GM18519 (cell line): ENCODE results near the gene TMPRSS3.
"Not testable (repeated sequence)": the region's sequence is repeated elsewhere in the genome, so short reads cannot be mapped to it uniquely, and the experiment has no call there.

Experiments
- ATAC-seq: cut with Tn5 transposase; IDR thresholded peaks from one replicate; pipeline ENCODE4 v1.9.1; 2021; ENCODE audit warnings: mild to moderate bottlenecking, moderate library complexity; ENCODE audit not compliant: unreplicated experiment, low FRiP score

TMPRSS3 gene

DNA sequence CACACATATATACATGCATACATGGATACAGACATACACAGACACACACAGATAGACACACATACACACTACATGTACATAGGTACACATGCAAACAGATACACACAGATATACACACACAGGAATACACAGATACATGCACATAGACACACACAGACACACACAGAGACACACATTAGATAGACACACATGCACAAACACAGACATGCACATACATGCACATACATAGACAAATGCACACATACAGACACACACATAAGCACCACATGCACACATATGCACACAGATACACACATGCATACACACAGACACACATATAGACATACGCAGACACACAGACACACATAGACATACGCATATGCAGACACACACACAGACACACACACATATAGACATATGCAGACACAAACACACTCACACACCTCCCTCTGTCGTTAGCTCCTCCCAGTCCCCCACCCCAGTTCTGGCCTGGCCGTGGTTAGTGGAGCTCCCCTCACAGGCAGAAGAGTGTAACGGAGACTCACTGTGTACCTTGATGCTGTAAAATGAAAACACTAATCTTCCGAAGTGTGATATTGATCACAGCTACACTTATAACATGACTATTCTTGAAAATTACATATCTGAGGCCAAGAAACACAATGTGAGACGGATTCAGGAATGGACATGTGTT is 15.5 kb upstream of the TMPRSS3 start:
- ATAC-seq: no peak

DNA sequence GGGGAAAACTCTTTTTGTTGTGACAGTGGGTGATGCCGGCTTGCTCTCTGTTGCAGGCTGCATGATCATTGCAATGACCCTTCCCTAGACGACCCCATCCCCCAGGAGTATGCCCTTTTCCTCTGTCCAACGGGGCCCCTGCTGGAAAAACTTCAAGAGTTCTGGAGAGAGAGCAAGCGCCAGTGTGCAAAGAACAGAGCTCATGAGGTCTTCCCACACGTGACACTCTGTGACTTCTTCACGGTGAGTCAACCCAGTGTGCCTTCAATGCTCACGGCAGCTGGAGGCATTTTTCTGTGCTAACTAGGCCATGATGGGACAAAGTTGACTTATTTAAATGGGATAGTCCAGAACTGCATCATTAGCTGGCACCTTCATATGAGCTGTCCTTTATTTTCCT is 13.5 kb upstream of the TMPRSS3 start:
- no peak for ATAC-seq

DNA sequence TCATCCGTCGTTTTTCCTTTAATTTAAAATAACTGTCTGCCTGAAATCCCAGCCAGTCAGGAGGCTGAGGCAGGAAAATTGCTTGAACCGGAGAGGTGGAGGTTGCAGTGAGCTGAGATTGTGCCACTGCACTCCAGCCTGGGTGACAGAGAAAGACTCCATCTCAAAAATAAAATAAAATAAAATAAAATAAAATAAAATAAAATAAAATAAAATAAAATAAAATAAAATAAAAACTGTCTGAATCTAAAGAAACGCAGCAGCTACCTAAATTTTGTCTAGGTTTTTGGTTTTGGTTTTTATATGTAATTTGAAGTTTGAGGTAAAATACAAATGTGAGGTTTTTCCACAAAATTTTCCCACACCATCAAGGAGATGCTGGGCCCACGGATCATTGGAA is 12.9 kb upstream of the TMPRSS3 start:
- not testable (repeated sequence) for ATAC-seq

DNA sequence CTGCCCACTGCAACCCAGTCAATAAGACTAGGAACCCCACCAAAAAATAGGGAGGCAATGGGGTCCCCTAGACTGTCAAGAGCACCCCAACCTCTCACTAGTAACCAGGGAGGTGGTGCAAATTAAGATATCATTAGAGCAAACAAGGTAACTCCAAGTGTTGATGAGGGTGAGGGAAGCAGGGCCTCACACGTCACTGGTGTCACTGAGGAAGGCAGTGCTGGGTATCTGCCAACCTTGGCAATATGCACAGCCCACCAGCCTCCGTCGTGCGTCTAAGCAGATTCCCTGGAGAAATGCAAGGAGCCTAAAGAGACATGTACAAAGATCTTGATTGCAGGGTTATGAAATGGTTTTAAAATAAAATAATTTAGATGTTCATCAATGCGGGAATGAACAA is 11.6 kb upstream of the TMPRSS3 start:
- ATAC-seq: no peak

DNA sequence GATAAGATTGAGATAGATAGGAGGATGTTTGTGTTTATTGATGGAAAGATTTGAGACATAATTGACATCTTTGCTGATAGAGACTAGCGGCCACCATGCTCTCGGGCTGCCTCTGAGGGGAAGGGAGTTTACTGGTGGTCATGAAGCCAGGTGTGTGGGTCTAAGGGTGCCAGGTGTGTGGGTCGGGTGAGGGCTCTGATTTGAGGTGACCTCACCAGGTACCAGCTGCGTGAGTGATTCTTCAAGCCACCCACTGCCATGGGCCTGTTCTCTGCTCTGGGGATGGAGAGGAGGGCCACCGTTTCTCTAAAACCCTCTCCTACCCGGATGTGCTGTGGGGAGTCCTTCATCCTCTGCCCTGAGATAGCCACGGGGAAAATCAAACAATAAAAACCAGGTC is 11.0 kb upstream of the TMPRSS3 start:
- no peak for ATAC-seq

DNA sequence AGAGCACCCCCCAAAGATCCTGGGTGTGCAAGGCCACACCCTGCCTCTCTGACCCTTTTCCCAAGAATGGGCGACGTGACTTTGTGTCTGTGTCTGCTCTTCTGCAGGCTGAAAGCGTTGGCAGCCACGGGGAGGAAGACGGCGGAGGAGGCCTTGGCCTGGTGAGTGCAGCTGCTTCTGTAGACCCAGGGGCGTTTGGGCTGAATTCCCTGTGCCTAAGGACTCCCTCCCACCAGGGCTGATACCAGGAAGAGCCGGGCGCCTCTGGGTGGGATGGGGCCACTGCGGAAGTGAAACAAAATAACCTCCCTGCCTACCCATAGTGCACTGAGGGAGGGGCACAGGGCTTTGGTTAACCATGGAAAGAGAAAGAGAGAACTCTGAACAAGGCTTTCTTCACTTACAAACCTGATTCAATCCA is 10.4 kb upstream of the TMPRSS3 start:
- ATAC-seq: no peak

DNA sequence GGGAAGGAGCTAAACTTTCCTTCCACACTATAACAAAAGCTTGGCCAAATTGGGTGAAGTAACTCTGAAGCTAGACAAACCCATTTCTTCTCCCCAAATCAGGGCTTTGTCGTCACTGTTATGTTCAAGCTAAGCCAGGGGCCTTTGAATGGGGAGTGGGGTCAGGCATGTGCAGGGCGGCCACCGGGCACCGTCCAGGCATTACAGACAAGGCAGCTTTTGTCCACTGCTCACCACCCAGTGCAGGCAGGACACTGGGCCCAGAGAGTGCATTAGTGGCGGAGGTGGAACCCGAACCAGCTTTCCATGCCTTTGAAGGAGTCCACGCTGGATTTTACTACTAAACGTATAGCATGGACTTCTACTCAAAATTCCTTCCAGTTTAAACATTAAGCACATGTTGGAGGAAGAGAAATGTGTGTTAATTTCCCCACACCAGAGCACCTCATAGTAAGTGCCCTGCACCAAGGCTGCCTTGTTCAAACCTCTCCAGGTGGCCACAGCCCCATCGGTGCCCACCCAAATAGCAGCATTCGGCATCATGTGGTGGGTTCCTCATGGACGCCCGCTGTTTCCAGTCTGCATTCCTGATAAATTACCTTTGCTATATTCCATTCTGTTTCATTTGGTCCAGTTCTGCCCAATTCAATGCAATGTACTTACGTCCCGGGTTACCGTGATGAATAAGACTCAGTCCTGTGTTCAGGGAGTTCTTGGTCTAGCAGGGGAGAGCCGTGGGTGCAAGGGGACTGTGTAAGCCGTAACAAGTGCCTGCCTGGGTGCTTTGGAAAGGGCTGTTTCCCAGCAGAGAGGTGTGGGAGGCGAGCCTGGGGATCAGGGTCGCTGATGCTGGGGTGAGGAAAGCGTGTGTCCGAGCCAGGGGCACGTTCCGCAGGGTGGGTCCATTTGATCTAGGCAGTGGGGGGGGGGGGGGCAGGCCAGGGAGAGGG is 9.5 kb upstream of the TMPRSS3 start:
- no peak for ATAC-seq

DNA sequence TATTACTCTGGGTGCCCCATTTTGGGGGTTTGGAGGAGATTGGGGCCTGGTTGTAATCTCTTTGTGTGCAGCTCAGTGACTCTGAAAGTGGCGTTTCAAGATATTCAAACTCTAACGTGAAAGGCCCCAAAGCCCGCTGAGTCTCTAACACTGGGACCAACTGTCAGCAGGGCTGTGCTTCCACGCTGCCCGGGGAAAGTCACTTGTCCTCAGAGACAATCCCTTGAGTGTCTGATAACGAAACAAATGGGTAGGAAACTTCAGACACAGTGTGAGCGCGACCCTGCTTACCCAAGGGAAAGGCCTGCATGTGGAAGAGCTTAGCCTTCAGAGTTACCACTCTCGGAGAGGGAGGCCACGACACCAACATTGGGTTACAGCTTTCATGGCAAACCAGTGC is 8.7 kb upstream of the TMPRSS3 start:
- no peak for ATAC-seq

DNA sequence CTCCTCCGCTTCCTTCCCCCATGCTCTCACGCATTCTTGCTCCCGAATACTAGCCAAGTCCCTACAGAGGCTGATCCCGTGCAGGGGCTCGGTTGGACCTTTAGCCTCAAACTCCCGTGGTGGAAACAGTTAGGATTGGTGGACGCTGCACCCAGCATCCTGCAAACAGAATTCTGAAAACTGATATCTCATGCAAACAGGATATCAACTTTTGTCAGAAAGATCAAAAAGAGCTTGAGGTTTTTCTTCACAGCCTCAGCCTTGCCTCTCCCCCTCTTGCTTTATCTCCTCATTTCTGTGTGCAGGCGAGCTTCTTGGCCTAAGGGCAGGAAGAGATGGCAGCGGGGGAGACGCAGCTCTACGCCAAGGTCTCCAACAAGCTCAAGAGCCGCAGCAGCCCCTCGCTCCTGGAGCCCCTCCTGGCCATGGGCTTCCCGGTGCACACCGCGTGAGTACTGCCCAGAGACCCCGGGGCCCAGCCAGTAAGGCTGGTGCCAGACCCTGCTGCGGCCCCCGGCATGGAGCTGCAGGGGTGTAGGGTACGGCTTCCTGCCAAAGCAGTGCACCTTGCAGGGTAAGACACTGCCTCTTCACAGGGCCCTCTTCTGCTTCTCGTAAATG is 7.9 kb upstream of the TMPRSS3 start, which contains the start of gene UBASH3A:
TSS of gene UBASH3A (plus strand) at position 292 of the 621 bp plus-strand sequence. CDS start at position 336, 44 bp downstream.
- no peak for ATAC-seq

DNA sequence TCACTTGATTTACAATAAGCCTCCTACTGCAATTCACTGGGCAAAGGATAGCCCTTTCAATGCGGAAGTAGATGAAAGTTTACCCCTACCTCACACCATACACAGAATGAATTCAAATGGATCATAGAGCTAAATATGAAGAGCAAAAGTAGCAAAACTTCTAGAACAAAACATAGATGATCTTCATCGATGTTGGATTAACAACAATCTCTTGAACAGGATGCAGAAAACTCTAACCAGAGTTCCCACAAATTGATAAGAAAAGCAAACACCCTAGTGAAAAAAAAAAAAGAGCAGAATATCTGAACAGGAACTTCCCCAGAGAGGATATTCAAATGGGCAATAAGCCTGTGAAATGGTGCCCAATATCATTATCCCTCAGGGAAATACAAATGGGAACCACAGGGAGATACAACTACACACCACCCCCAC is 6.0 kb upstream of the TMPRSS3 start:
- no peak for ATAC-seq

DNA sequence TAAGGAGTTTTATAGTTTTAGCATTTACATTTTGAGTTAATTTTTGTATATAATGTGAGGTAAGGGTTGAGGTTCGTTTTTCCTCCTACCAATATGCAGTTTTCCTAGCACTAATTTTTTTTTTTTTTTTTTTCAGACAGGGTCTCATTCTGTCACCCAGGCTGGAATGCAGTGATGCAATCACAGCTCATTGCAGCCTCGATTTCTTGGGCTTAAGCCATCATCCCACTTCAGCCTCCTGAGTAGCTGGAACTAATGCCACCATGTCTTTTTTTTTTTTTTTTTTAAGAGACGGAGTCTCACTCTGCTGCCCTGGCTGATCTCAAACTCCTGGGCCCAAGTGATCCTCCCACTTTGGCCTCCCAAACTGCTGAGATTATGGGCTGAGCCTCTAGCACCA is 5.3 kb upstream of the TMPRSS3 start:
- no peak for ATAC-seq

DNA sequence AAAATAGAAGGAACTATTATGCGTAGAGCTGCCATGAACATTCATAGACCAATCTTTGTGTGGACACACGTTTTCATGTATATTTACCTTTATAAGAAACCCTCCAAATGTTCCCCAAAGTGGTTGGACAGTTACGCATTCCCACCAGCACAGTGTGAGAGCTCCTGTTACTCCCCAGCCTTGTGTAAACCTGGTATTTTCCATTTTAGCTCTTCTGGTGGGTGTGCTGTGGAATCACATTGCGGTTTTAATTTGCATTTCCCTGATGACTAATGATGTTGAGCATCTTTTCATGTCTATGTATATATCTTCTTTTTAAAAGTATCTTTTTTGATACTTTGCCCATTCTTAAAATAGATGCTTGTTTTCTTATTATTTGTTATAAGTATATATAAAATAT is 4.7 kb upstream of the TMPRSS3 start:
- no peak for ATAC-seq

DNA sequence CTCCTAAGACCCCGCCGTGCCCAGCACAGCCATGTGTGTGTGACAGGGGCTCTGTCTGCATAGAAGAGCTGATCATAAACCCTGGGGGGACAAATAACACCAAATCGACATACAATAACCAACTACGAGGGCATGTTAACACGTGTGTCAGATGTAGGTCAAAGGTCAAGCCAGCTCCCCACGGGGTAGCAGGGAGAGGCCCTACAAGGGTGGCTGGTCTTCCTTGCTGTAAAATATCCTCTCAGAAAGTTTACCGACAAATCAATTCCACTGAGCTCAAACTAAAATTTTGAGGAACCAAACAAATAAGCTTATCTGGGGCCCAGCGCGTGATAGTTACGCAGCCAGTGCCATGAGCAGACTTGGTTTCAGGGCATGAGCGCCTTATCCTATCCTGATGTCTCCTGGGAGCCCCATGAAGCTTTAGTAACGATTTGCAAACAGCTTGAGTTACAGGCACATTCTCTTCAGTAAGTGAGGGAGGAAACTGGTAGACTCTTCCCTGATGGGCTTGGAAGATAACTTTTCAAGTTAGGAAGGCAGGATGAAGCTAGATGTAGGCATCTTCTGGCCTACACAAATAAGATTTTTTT is 2.7 kb upstream of the TMPRSS3 start:
- no peak for ATAC-seq

DNA sequence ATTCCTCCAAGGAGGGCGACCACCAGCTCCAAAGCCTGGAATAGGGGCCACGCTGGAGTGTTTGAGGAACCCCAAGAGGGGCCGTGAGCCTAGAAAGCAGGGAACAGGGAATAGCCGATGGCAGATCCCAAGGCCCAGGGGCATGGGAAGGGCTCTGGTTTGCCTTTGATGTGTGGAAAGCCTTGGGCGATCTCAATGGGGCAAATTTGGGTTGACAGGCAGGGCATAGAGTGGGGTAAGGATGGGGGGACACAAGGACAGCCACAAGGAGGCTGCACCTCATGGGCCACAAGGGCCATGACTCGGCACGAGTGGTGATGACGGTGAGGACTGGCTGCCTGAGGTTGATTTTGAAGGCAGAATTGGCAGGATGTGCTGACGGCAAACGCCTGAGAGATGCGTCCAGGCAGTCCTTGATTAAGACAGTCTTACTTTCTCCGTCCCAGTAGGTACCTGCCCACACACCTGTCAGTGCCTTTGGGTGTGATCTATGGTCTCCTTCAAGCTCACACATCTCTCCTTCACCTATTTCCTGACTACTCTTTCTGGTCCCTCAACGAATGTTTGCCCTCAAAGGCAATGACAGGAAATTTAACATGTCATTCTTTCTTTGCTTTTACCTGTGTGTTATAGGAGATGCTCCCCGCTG is 2.0 kb upstream of the TMPRSS3 start:
- no peak for ATAC-seq

DNA sequence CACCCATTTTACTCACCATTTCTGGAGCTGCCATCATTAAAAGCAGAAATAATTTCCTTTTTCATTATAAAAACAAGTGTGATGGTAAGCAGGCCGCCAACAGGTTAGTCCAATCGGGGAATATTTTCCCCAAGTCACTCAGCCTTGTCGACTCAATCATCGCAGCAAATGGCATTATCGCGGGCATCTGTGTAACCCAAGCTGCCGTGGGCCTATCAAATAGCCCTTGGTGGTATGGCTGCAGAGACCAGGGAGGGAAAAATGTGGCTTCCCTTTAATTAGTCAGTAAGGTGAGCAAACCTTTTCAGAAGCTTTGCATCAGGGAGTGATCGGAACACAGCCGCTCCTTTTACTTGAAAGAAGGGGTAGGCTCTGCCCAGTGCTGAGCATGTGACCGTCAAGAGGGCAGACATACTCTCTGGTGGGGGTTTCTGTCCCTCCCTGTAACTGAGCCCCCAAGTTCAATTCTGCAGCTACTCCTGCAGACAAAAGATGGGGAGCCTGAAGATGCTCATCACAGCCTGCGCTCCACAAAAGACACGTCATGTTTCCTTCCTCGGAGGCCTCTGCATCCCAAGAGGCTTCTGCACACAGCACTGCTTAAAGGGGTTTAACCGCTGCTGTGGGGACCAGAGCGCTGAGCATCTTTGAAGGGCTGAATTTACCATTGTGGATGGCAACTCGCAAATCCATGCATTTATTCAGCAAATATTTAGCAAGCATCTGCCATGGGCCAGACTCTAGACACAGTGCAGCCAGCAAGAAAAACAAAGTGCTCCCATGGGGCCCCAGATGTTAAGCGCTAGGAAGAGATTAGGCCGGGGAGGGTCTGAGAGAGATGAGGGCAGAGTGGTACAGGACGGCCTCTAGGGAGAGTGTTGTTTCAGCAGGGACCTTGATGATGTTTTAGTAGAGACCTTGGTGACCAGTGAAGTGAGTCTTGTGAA is 1.2 kb upstream of the TMPRSS3 start:
- no peak for ATAC-seq

DNA sequence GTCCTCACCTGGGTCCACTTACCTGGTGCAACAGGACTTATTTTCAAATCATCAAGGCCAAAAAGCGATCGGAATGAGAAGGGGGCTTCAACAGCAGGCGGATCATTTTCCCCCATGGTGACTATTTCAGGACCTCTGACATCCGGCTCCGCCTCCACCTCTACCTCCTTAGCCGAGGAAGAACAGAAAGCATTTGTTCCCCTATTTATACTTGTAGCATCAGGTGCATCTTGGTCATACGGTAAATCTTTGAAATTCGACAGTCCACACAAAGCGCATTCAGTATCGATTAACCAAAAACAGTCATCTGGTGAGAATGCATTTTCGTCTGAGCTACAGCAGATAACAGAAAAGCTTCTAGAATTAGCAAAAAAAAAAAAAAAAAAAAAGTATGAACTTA is 550 bp downstream of the TMPRSS3 start:
- no peak for ATAC-seq

DNA sequence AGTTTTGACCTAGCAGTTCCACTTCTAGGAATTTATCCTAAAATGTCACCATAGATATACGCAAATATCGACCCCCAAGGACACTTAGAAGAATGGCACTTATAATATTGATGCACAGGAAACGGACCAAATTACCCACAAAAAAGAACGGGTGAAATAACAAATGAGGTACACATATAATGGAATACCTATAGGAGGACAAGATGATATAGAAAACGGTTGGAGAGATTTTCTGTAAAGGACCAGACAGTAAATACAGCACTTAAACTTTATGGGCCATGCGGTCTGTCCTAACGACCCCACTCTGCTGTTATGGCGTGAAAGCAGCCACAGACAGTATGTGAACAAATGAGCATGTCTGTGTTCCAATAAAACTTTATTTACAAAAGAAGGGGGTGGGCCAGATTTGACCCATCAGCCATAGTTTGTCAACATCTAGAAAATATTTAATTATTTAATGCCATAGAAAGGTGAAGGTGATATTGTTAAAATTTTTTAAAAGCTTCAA is 2.4 kb downstream of the TMPRSS3 start:
- no peak for ATAC-seq

DNA sequence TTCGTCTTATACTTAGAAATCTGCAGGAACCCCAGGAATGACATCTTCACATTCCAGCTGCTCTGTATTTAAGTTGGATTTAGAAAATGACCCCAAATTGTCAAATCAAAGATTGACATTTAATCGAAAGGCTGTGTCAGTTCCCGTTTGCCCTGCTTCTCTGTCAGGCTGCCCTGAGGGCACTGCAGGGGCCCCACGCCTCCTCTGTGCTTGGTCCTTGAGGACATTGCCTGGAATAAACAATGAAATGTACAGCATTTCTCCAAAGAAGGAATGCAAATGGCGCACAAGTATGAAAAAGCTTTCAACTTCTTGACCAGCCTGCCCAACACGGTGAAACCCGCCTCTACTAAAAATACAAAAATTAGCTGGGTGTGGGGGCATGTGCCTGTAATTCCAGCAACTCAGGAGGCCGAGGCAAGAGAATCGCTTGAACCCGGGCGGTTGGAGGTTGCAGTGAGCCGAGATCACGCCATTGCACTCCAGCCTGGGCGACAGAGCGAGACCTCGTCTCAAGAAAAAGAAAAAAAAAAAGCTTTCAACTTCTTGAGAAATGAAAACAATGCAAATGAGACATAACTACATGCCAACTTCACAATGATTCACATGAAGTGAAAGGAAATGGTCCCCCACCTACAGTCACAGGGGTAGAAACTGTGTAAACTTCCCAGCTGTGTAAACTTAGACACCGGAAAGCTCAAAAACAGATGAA is 3.0 kb downstream of the TMPRSS3 start:
- ATAC-seq: peak; percentile 56
